ENCODE data around the gene CTU1. TPM values are rescaled to one million over a fixed set of nuclear protein-coding genes. Genes with fewer than 3 reads are reported as not detected.

The CTU1 gene
- total and polyA plus RNA-seq, 2 donors (not counting 1 experiment from before 2014, with no cell fraction given): 8.1 to 8.4 TPM

GRCh38 chr19:51078104-51078503 lies 30.1 kb downstream of the CTU1 start:
- ChIA-PET CTCF (no interaction called here), POLR2A (no interaction called here)
- no peaks in the 10 kb centered on the region for H3K36me3 ChIP-seq (replicated peaks in 1 of 2; ENCODE audit: control extremely low read depth in 1 of 2, control insufficient read depth in 1 of 2, extremely low read depth in 1 of 2, insufficient read depth in 2 of 2, low read length in 1 of 2)
- no peaks in the 10 kb centered on the region for H4K20me1 ChIP-seq (ENCODE audit: control insufficient read depth, insufficient read depth, low read length, poor library complexity, severe bottlenecking)
- no peak overlapping the region for H3K4me2 ChIP-seq (replicated peaks; ENCODE audit: low read depth, low read length, poor library complexity, severe bottlenecking)
- H3K4me1 ChIP-seq (ENCODE audit: control insufficient read depth in 2 of 2, insufficient read depth in 2 of 2, low read length in 2 of 2): no peaks in the 10 kb centered on the region
- no peak overlapping the region for H2AFZ ChIP-seq (ENCODE audit: insufficient read depth, low read depth, low read length, poor library complexity, severe bottlenecking)
- no peak for TF ChIP-seq EZH2 (IDR thresholded peaks at IDR 0.05; ENCODE audit: borderline replicate concordance, insufficient read depth, low read depth, low read length, poor library complexity, severe bottlenecking)
- TF ChIP-seq, protein P1, sequence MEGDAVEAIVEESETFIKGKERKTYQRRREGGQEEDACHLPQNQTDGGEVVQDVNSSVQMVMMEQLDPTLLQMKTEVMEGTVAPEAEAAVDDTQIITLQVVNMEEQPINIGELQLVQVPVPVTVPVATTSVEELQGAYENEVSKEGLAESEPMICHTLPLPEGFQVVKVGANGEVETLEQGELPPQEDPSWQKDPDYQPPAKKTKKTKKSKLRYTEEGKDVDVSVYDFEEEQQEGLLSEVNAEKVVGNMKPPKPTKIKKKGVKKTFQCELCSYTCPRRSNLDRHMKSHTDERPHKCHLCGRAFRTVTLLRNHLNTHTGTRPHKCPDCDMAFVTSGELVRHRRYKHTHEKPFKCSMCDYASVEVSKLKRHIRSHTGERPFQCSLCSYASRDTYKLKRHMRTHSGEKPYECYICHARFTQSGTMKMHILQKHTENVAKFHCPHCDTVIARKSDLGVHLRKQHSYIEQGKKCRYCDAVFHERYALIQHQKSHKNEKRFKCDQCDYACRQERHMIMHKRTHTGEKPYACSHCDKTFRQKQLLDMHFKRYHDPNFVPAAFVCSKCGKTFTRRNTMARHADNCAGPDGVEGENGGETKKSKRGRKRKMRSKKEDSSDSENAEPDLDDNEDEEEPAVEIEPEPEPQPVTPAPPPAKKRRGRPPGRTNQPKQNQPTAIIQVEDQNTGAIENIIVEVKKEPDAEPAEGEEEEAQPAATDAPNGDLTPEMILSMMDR (IDR thresholded peaks at IDR 0.05): no peak
- H3K27ac Mint-ChIP-seq: no peak overlapping the region
- peaks cover 5% of the 10 kb centered on the region for H3K9me3 Mint-ChIP-seq (ENCODE audit: insufficient read depth)
- H3K9me3 ChIP-seq (ENCODE audit: control extremely low read depth in 1 of 3, control insufficient read depth in 2 of 3, insufficient read depth in 1 of 3, low read length in 2 of 3): peaks cover 0 to 6% (median 0%) of the 10 kb centered on the region in 3 donors
- ATAC-seq (ENCODE audit: low read depth) (no peak), DNase-seq (no peak)
- peaks cover 19% of the 10 kb centered on the region for H3K27me3 Mint-ChIP-seq
- intact Hi-C loops (cut with micrococcal nuclease): no loop called here
- no peak overlapping the region for H3K9ac ChIP-seq (ENCODE audit: low read length)
- H3K4me3 ChIP-seq (ENCODE audit: control extremely low read depth in 1 of 5, extremely low read depth in 1 of 5, insufficient read depth in 1 of 5, low read depth in 2 of 5, low read length in 4 of 5): no peak overlapping the region
- H3K27me3 ChIP-seq (replicated peaks in 1 of 4; ENCODE audit: control extremely low read depth in 1 of 4, control insufficient read depth in 3 of 4, insufficient read depth in 4 of 4, low read length in 3 of 4): no peaks in the 10 kb centered on the region
- no peaks in the 10 kb centered on the region for H3K79me2 ChIP-seq (ENCODE audit: control insufficient read depth, insufficient read depth, low read length)
- no peak overlapping the region for H3K4me3 Mint-ChIP-seq
- H3K4me1 Mint-ChIP-seq: no peaks in the 10 kb centered on the region
- H3K27ac ChIP-seq (ENCODE audit: low read length in 2 of 2): no peak overlapping the region
- WGBS (ENCODE audit: insufficient coverage): 69% methylated on average over 6 of the region's 6 CpGs

DNA sequence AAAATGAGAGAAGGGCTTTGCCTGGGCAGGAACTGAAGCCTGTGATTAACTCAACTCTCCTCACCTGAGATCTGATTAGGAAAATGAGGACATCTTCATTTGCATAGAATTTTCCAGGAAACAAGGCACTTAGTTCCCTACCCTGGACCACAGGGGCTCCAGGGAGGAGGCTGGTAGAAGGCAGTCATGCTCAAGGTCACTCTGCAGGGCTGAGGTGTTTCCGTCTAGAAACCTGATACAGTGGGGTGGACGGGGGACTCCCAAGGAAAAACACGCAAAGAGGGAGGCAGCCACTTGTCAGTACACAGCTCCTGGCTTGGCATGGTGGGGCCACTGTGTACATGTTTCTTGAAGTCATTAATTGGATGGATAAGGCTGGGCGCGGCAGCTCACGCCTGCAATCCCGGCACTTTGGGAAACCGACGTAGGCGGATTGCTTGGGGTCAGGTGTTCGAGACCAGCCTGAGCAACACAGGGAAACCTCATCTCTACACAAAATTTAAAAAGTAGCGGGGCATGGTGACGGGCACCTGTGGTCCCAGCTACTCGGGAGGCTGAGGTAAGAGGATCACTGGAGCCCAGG lies 31.5 kb downstream of the CTU1 start:
- 88% methylated on average over 13 of the region's 14 CpGs for WGBS (ENCODE audit: insufficient coverage)
- H3K9me3 ChIP-seq (ENCODE audit: control extremely low read depth in 1 of 3, control insufficient read depth in 2 of 3, insufficient read depth in 1 of 3, low read length in 2 of 3): peaks cover 0 to 6% (median 0%) of the 10 kb centered on the region in 3 donors
- ATAC-seq (ENCODE audit: low read depth): no peak

More for the DNA sequence above, 31.5 kb downstream of the CTU1 start:
- POLR2A ChIA-PET: no interaction called here
- Histone ChIP-seq H3K4me3 (ENCODE audit: control extremely low read depth in 1 of 5, extremely low read depth in 1 of 5, insufficient read depth in 1 of 5, low read depth in 2 of 5, low read length in 4 of 5) (no peak overlapping the region), H4K20me1 (ENCODE audit: control insufficient read depth, insufficient read depth, low read length, poor library complexity, severe bottlenecking) (no peaks in the 10 kb centered on the region), H3K4me2 (replicated peaks; ENCODE audit: low read depth, low read length, poor library complexity, severe bottlenecking) (no peak overlapping the region), H3K27ac (ENCODE audit: low read length in 2 of 2) (no peak overlapping the region), H3K27me3 (replicated peaks in 1 of 4; ENCODE audit: control extremely low read depth in 1 of 4, control insufficient read depth in 3 of 4, insufficient read depth in 4 of 4, low read length in 3 of 4) (no peaks in the 10 kb centered on the region), H3K4me1 (ENCODE audit: control insufficient read depth in 2 of 2, insufficient read depth in 2 of 2, low read length in 2 of 2) (no peaks in the 10 kb centered on the region), H2AFZ (ENCODE audit: insufficient read depth, low read depth, low read length, poor library complexity, severe bottlenecking) (no peak overlapping the region), H3K36me3 (replicated peaks in 1 of 2; ENCODE audit: control extremely low read depth in 1 of 2, control insufficient read depth in 1 of 2, extremely low read depth in 1 of 2, insufficient read depth in 2 of 2, low read length in 1 of 2) (no peaks in the 10 kb centered on the region), H3K79me2 (ENCODE audit: control insufficient read depth, insufficient read depth, low read length) (no peaks in the 10 kb centered on the region), H3K9ac (ENCODE audit: low read length) (no peak overlapping the region)
- peaks cover 5% of the 10 kb centered on the region for H3K9me3 Mint-ChIP-seq (ENCODE audit: insufficient read depth)
- H3K4me3 Mint-ChIP-seq: no peak overlapping the region
- H3K4me1 Mint-ChIP-seq: no peaks in the 10 kb centered on the region
- CTCF ChIA-PET: interaction anchor here (0.9 kb wide), 1 partner anchor 20 kb away, joined by 3 read pairs; no protein-coding TSS in a partner anchor
- no peak for DNase-seq
- intact Hi-C loops (cut with micrococcal nuclease): no loop called here
- no peak overlapping the region for H3K27ac Mint-ChIP-seq
- TF ChIP-seq EZH2 (IDR thresholded peaks at IDR 0.05; ENCODE audit: borderline replicate concordance, insufficient read depth, low read depth, low read length, poor library complexity, severe bottlenecking): no peak
- TF ChIP-seq, protein P1 (IDR thresholded peaks at IDR 0.05): no peak
- H3K27me3 Mint-ChIP-seq: peaks cover 13% of the 10 kb centered on the region

Measured in B cell (primary cell).